Erythroblast (primary cell): Measurements from ENCODE around the gene CETP.

Experiments
- GATA1 ChIP-seq: IDR thresholded peaks from 2 replicates; pipeline ENCODE4 v1.6.1; 2011; ENCODE audit warnings: low read depth, mild to moderate bottlenecking, control low read depth, low read length, moderate library complexity
- POLR2A ChIP-seq: IDR thresholded peaks from 2 replicates; pipeline ENCODE4 v1.6.1; 2011; ENCODE audit warnings: mild to moderate bottlenecking, low read length

- TF ChIP-seq POLR2A (no peak), GATA1 (no peak)
Observed at GRCh38 chr16:56918467-56919012, 43.2 kb upstream of the CETP start.
